Left ventricle myocardium inferior (tissue), 1 donor: Measurements from ENCODE around the gene GPRIN1. TPM values are rescaled to one million over a fixed set of nuclear protein-coding genes. Genes with fewer than 3 reads are reported as not detected.
A peak's percentile ranks its signal among the peaks of the same experiment; 100 is the strongest.

Source experiments
- DNase-seq: peaks from one replicate; pipeline ENCODE4 v3.0.0-alpha.2; 2020
- H3K27ac ChIP-seq: fragments of 200-600 bp; replicated peaks from 2 replicates; pipeline ENCODE4 v1.8.0; 2021
- H3K27me3 ChIP-seq: fragments of 200-600 bp; 2 replicates; pipeline ENCODE4 v1.8.0; 2021; ENCODE audit warnings: low read depth
- H3K36me3 ChIP-seq: fragments of 200-600 bp; 2 replicates; pipeline ENCODE4 v1.8.0; 2021
- H3K4me1 ChIP-seq: fragments of 200-600 bp; 2 replicates; pipeline ENCODE4 v1.8.0; 2021
- H3K4me3 ChIP-seq: fragments of 200-600 bp; 2 replicates; pipeline ENCODE4 v1.8.0; 2021; ENCODE audit warnings: mild to moderate bottlenecking, moderate library complexity
- H3K9me3 ChIP-seq: fragments of 200-600 bp; replicated peaks from 2 replicates; pipeline ENCODE4 v1.8.0; 2021
- CTCF ChIP-seq: fragments of 200-600 bp; IDR thresholded peaks from 2 replicates; pipeline ENCODE4 v1.8.0; 2021; ENCODE audit warnings: antibody characterized with exemption, mild to moderate bottlenecking, borderline replicate concordance
- intact Hi-C: fragments of 100-400 bp; cut with micrococcal nuclease; formaldehyde crosslinking; loops from one replicate; pipeline ENCODE4 v1.11.0; 2022
- total RNA-seq: library from RNA; stranded (reverse); fragmentation: NEBNext Ultra II Directional; extraction: Animal tissue kit (Norgen Biotek cat#: 25700); gene quantifications from one replicate; pipeline ENCODE4 v1.2.1, GENCODE V29; 2021
- donor health status: DM: no; HTN: yes; CAD: no; lungs with severe emphysema.

Gene GPRIN1
- total RNA-seq, 1 donor from 2014 or later = 0.58 TPM

DNA sequence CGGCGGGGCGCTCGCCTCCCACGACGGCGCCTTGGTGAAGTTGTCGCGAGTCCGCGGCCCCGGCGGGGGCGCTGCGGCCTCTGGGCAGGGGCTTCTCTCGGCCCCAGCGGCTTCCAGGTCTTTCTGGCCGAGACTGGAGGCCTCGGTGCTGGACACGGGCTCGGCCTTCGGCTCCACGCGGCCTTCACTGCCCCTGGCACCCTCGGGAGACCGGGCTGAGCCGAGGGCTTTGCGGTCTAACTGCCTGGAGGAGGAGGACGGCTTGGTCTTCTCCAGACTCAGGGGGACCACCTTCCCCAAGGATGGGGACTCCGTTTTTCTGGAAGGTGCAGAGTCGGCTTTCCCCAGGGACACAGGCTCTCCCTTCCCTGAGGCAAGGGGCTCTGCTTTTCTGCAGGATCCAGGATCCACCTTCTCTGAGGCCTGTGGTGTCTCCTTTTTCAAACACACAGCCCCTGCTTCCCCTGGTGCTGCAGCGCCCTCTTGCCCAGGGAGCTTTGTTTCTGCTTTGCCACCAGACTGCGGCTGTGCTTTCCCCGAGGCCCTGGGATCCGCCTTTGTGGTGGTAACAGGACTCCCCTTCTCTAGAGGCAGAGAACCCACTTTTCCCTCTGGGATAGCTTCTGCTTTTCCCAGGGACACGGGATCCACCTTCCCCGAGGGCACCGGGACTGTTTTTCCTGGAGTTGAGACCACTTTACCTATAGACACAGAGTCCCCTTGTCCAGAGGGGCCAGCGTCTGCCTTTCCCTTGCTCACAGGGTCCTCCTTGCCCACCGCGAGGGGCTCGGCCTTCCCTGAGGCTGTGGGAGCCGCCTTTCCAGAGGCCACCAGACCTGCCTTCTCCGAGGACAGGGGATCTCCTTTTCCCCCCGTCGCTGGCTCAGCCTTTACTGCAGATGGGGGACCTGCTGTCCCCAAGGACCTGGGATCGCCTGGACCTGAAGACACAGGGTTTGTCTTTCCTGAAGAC is 12.3 kb downstream of the GPRIN1 start:
- Histone ChIP-seq H3K27ac (no peak overlapping the region), H3K27me3 (peaks cover 65% of the 10 kb centered on the region), H3K4me1 (peaks cover 9% of the 10 kb centered on the region), H3K9me3 (no peaks in the 10 kb centered on the region), H3K4me3 (peak overlapping the region; percentile 57), H3K36me3 (no peaks in the 10 kb centered on the region)
- TF ChIP-seq CTCF = no peak
- intact Hi-C loops = no loop called here
- no peak for DNase-seq

GRCh38 chr5:176596689-176597416 is 13.1 kb downstream of the GPRIN1 start:
- Histone ChIP-seq H3K4me1 (peaks cover 9% of the 10 kb centered on the region), H3K9me3 (no peaks in the 10 kb centered on the region), H3K27me3 (peaks cover 61% of the 10 kb centered on the region), H3K36me3 (no peaks in the 10 kb centered on the region), H3K4me3 (peak overlapping the region; percentile 57), H3K27ac (no peak overlapping the region)
- DNase-seq = peak; percentile 22
- intact Hi-C loops = no loop called here
- peak; percentile 45 for TF ChIP-seq CTCF

DNA sequence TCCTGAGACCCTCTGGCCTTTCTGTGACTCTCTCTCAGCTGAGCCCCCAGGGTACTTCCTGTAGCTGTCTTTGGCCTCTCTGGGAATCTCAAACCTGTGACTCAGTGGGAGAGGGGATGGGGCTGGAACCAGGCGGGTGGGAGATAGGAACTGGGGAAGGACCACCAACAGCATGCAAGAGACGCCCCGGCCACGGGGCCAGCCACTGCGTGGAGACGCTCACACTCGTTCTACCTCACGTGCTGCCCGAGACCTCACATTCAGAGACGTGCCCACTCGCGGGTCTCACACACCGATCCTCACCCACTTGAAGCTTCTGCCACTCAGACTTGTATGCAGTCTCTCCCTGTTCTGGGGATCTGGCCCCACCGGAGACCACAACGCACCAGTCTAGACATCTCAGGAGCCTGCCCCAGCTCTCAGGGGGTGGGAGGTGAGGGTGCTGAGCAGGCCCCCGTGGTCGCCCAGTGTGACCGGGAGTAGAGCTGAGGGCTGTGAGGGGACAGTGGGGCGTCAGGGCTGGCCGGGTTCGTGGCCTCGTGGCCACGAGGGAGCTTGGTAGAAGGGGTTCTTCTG is 13.8 kb downstream of the GPRIN1 start:
- Histone ChIP-seq H3K27ac (no peak overlapping the region), H3K9me3 (no peaks in the 10 kb centered on the region), H3K27me3 (peaks cover 59% of the 10 kb centered on the region), H3K4me1 (peaks cover 9% of the 10 kb centered on the region), H3K36me3 (no peaks in the 10 kb centered on the region), H3K4me3 (peak overlapping the region; percentile 57)
- no peak for DNase-seq
- intact Hi-C loops = no loop called here
- TF ChIP-seq CTCF = no peak

- no peak for DNase-seq
- intact Hi-C loops = no loop called here
- H3K27me3 ChIP-seq = peaks cover 59% of the 10 kb centered on the region
- TF ChIP-seq CTCF = no peak
- H3K27ac ChIP-seq = no peak overlapping the region
- peaks cover 9% of the 10 kb centered on the region for H3K4me1 ChIP-seq
- H3K36me3 ChIP-seq = no peaks in the 10 kb centered on the region
- H3K9me3 ChIP-seq = no peaks in the 10 kb centered on the region
- H3K4me3 ChIP-seq = no peak overlapping the region
Observed at GRCh38 chr5:176595386-176595943, 14.5 kb downstream of the GPRIN1 start.

GRCh38 chr5:176594554-176594953 is 15.4 kb downstream of the GPRIN1 start:
- no peak for TF ChIP-seq CTCF
- Histone ChIP-seq H3K27ac (no peak overlapping the region), H3K4me1 (peaks cover 9% of the 10 kb centered on the region), H3K36me3 (no peaks in the 10 kb centered on the region), H3K9me3 (no peaks in the 10 kb centered on the region), H3K4me3 (no peak overlapping the region), H3K27me3 (peaks cover 58% of the 10 kb centered on the region)
- DNase-seq = no peak
- intact Hi-C loops = no loop called here
